Type B pancreatic cell (in vitro differentiated cells): ENCODE results near the gene BEND2. TPM values are rescaled to one million over a fixed set of nuclear protein-coding genes. Genes with fewer than 3 reads are reported as not detected.
"Not testable (repeated sequence)": the region's sequence is repeated elsewhere in the genome, so short reads cannot be mapped to it uniquely, and the experiment has no call there.

Experiments used
- DNase-seq: peaks from one replicate; pipeline ENCODE4 v3.0.0; 2021; ENCODE audit warnings: mixed read lengths; ENCODE audit not compliant: unreplicated experiment; ENCODE audit errors: extremely low spot score
- H3K27ac Mint-ChIP-seq: 2 replicates; pipeline ENCODE4 v1.8.0; 2021; ENCODE audit warnings: mild to moderate bottlenecking, mixed read lengths
- H3K27me3 Mint-ChIP-seq: 2 replicates; pipeline ENCODE4 v1.8.0; 2021; ENCODE audit warnings: mixed read lengths
- H3K36me3 Mint-ChIP-seq: 2 replicates; pipeline ENCODE4 v1.8.0; 2021; ENCODE audit warnings: mixed read lengths
- H3K4me1 Mint-ChIP-seq: one replicate; pipeline ENCODE4 v1.8.0; 2021; ENCODE audit warnings: mixed read lengths; ENCODE audit not compliant: unreplicated experiment
- H3K4me3 Mint-ChIP-seq: 2 replicates; pipeline ENCODE4 v1.8.0; 2021; ENCODE audit warnings: mild to moderate bottlenecking, mixed read lengths
- H3K9me3 Mint-ChIP-seq: 2 replicates; pipeline ENCODE4 v1.8.0; 2021; ENCODE audit warnings: mixed read lengths
- long read RNA-seq: library from polyadenylated mRNA; unstranded; transcript quantifications from one replicate; pipeline ENCODE4 v2.0.0, GENCODE V29; 2020
- total RNA-seq: library from RNA; stranded (reverse); gene quantifications from 2 replicates; pipeline ENCODE4 v1.2.1, GENCODE V29; 2021; ENCODE audit warnings: low replicate concordance
- TF ChIP-seq, protein P1 (sequence below): fragments of 200-600 bp; sonication (generic); conservative IDR thresholded peaks from 2 replicates; pipeline ENCODE4 v1.5.0; 2021; ENCODE audit warnings: antibody characterized with exemption, mild to moderate bottlenecking

BEND2 gene
- not detected in 2 replicates for total RNA-seq
- long read RNA-seq, result 0 reads

DNA sequence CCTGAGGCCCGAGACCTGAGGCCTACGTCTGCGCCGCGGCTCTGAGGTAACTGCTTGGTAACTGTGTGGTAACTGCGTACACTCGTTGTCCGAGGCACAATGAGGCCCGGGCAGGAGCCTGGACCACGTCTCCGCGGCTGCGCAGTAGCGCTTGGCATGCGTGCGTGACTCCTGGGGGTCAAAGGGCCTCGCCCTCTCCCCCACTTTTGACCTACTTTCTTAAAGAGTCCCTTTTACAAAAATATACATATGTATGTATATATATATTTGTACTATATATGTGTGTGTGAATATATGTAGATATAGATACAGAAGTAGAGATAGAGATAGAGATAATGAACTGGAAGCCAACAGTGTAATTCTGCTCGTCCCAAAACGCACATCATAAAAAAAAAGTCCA, at the start of gene BEND2:
Gene BEND2 (minus strand): TSS at position 101 of the 400 bp plus-strand sequence. CDS start 136 bp downstream, outside the sequence.
- DNase-seq, result no peak
- H3K36me3 Mint-ChIP-seq, result no peaks in the 10 kb centered on the region
- TF ChIP-seq, protein P1, sequence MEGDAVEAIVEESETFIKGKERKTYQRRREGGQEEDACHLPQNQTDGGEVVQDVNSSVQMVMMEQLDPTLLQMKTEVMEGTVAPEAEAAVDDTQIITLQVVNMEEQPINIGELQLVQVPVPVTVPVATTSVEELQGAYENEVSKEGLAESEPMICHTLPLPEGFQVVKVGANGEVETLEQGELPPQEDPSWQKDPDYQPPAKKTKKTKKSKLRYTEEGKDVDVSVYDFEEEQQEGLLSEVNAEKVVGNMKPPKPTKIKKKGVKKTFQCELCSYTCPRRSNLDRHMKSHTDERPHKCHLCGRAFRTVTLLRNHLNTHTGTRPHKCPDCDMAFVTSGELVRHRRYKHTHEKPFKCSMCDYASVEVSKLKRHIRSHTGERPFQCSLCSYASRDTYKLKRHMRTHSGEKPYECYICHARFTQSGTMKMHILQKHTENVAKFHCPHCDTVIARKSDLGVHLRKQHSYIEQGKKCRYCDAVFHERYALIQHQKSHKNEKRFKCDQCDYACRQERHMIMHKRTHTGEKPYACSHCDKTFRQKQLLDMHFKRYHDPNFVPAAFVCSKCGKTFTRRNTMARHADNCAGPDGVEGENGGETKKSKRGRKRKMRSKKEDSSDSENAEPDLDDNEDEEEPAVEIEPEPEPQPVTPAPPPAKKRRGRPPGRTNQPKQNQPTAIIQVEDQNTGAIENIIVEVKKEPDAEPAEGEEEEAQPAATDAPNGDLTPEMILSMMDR, result no peak
- H3K27me3 Mint-ChIP-seq, result no peaks in the 10 kb centered on the region
- peaks cover 8% of the 10 kb centered on the region for H3K9me3 Mint-ChIP-seq
- H3K4me1 Mint-ChIP-seq, result no peaks in the 10 kb centered on the region
- H3K4me3 Mint-ChIP-seq, result no peak within 1 kb of the TSS
- H3K27ac Mint-ChIP-seq, result no peak within 1 kb of the TSS

DNA sequence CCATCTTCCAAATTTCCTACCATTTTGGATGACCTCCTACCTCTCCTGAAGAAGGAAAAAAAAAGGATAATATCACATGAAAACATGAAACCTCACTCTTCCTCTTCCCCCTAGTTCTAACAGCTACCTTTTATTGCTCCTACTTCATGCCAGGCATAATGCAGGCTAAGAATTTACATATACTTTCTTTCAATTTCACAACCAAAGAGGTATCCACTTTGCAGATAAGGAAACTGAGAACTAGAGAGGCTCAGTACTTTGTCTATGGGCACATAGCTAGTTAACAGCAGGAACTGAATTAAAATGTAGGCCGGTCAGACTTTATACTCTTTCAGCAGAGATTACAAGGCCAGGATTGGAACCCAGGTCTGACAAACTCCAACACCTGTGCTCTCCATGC, 34.4 kb upstream of the BEND2 start:
- TF ChIP-seq, protein P1, result no peak
- H3K27me3 Mint-ChIP-seq, result no peaks in the 10 kb centered on the region
- no peaks in the 10 kb centered on the region for H3K4me1 Mint-ChIP-seq
- peaks cover 9% of the 10 kb centered on the region for H3K36me3 Mint-ChIP-seq
- H3K27ac Mint-ChIP-seq, result no peak overlapping the region
- no peak for DNase-seq
- H3K4me3 Mint-ChIP-seq, result no peak overlapping the region
- no peaks in the 10 kb centered on the region for H3K9me3 Mint-ChIP-seq

DNA sequence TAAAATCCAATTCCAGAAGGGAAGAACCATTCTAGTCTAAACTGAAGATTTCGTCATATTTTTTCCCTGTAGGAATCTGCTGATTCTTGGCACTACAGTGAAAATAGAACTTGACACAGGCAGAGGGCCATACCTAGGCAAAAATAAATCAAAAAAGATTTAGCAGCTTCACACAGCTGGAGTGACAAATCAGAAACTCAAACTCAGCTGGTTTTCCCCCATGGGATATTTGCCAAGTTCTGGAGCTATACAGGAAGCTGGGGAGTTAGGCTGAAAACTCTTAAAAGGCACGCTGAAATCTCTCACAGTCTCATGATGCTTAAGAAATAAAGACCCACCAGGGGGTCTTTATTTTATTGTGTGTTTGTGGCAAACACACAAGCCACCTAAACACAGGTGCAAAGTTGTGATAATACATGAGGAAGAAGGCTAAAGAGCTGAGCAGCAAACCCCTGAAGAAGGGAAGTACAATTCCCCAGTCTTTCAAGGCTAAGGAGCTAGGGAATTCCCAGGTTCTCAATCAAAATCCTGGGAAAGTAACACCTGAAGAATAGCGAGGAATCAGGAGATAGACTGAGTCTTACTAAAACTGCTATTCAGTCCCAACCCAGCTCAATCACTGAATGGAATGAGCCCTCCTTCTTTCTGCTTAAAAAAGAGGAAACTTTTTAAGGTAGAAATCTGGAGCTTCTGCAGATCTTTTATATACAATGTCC, 32.1 kb upstream of the BEND2 start:
- TF ChIP-seq, protein P1, result no peak
- H3K27ac Mint-ChIP-seq, result no peak overlapping the region
- H3K27me3 Mint-ChIP-seq, result no peaks in the 10 kb centered on the region
- no peaks in the 10 kb centered on the region for H3K4me1 Mint-ChIP-seq
- no peak overlapping the region for H3K4me3 Mint-ChIP-seq
- H3K36me3 Mint-ChIP-seq, result peaks cover 12% of the 10 kb centered on the region
- no peak for DNase-seq
- no peaks in the 10 kb centered on the region for H3K9me3 Mint-ChIP-seq

DNA sequence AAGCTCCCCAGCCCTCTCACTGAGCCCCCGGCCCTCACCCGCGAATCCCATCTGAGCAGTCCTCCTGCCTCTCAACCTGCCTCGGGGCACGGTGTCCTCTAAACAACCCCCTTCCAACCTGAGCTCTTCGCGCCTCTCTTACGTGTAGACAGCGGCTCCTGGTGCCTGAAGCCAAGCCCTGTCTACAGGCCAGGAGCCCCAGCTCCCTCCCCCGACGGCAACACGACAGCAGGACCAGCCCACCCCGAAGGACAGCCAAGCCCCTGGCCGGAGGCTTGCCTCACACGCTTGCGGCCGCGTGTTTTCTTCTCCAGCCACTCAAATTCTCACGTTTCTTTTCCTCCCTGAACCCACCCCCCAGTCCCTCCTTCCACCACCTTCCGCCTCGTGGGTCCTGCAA, 9.0 kb upstream of the BEND2 start:
- not testable (repeated sequence) for H3K27ac Mint-ChIP-seq, DNase-seq, H3K4me3 Mint-ChIP-seq

DNA sequence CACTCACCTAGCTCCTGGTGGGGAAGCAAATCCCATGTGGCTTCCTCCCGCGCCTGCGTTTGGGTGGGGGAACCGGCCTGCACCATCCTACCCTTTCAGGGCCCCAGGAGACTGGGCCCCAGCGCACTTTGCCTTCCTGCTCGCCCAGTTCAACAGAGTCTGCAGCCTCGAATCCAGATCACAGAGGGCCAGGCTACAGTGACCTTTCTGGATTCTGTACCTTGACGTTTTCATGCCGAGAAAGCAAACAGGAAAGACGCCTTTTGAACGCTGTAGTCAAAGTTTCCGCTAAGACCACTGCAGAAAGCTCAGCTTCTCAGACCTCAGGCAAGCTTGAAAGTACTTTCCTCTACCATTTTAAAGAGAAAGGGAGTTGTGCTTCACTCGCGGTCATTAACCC, 7.4 kb upstream of the BEND2 start:
- no peaks in the 10 kb centered on the region for H3K27me3 Mint-ChIP-seq
- H3K4me3 Mint-ChIP-seq, result no peak overlapping the region
- no peaks in the 10 kb centered on the region for H3K36me3 Mint-ChIP-seq
- no peak for DNase-seq
- TF ChIP-seq, protein P1, result no peak
- no peaks in the 10 kb centered on the region for H3K4me1 Mint-ChIP-seq
- H3K27ac Mint-ChIP-seq, result no peak overlapping the region
- H3K9me3 Mint-ChIP-seq, result peaks cover 7% of the 10 kb centered on the region

More for the DNA sequence above, 9.0 kb upstream of the BEND2 start:
- H3K9me3 Mint-ChIP-seq, H3K27me3 Mint-ChIP-seq, H3K36me3 Mint-ChIP-seq, H3K4me1 Mint-ChIP-seq: not testable (repeated sequence)

DNA sequence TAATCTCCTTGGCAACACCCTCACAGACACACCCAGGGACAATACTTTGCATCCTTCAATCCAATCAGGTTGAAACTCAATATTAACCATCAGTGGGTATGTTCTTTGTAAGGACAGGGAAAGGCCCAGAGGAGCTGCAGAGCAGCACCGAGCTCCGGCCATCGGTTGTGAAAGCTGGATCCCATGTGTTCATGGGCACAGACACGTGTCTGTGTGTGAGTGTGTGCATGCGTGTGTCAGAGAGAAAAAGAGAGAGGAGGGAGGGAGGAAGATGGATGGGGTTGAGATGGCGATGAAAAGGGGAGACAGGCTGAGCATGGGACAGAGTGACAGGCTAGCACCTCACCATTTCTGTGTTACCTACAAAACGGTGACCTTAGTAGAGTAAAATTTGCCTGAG, 6.8 kb upstream of the BEND2 start:
- no peaks in the 10 kb centered on the region for H3K4me1 Mint-ChIP-seq
- no peaks in the 10 kb centered on the region for H3K27me3 Mint-ChIP-seq
- no peak for DNase-seq
- TF ChIP-seq, protein P1, result no peak
- H3K36me3 Mint-ChIP-seq, result no peaks in the 10 kb centered on the region
- H3K4me3 Mint-ChIP-seq, result no peak overlapping the region
- H3K9me3 Mint-ChIP-seq, result peaks cover 7% of the 10 kb centered on the region
- no peak overlapping the region for H3K27ac Mint-ChIP-seq
